Trophoblast cell (in vitro differentiated cells and primary cell): ENCODE results near the gene RHEBL1. TPM values are rescaled to one million over a fixed set of nuclear protein-coding genes. Genes with fewer than 3 reads are reported as not detected.
A peak's percentile ranks its signal among the peaks of the same experiment; 100 is the strongest.

Experiments
- DNase-seq, 2 donors: peaks; one replicate each; pipeline ENCODE4 v3.0.0-alpha.2; 2016
- H2AFZ ChIP-seq: 2 replicates; pipeline ENCODE4 v1.6.1; 2013; ENCODE audit warnings: low read length, moderate library complexity, mild to moderate bottlenecking; ENCODE audit not compliant: insufficient read depth, poor library complexity
- H2AK5ac ChIP-seq: 2 replicates; pipeline ENCODE4 v1.6.1; 2013; ENCODE audit warnings: mild to moderate bottlenecking, low read length
- H2BK120ac ChIP-seq: 2 replicates; pipeline ENCODE4 v1.6.1; 2013; ENCODE audit warnings: low read length, mild to moderate bottlenecking, moderate library complexity; ENCODE audit not compliant: insufficient read depth, poor library complexity
- H2BK12ac ChIP-seq: 2 replicates; pipeline ENCODE4 v1.6.1; 2013; ENCODE audit warnings: mild to moderate bottlenecking, low read length, moderate library complexity
- H2BK5ac ChIP-seq: 2 replicates; pipeline ENCODE4 v1.6.1; 2013; ENCODE audit warnings: low read length, low read depth, moderate library complexity, mild to moderate bottlenecking; ENCODE audit not compliant: poor library complexity
- H3K14ac ChIP-seq: 2 replicates; pipeline ENCODE4 v1.6.1; 2013; ENCODE audit warnings: mild to moderate bottlenecking, low read length
- H3K18ac ChIP-seq: 2 replicates; pipeline ENCODE4 v1.6.1; 2013; ENCODE audit warnings: mild to moderate bottlenecking, low read length
- H3K23ac ChIP-seq: 2 replicates; pipeline ENCODE4 v1.6.1; 2013; ENCODE audit warnings: low read length
- H3K27ac ChIP-seq: 2 replicates; pipeline ENCODE4 v1.5.1; 2013; ENCODE audit warnings: low read depth, mild to moderate bottlenecking, inconsistent platforms, low read length, moderate library complexity
- H3K27me3 ChIP-seq: 2 replicates; pipeline ENCODE4 v1.6.1; 2013; ENCODE audit warnings: inconsistent platforms, mild to moderate bottlenecking, low read length, moderate library complexity; ENCODE audit not compliant: insufficient read depth
- H3K36me3 ChIP-seq, 2 experiments: 1 replicate in 1 of 2; 2 replicates in 1 of 2; pipeline ENCODE4 v1.6.1; 2013; ENCODE audit warnings: low read length in 2 of 2, mild to moderate bottlenecking in 2 of 2, moderate library complexity in 1 of 2; ENCODE audit not compliant: insufficient read depth in 2 of 2, control insufficient read depth in 1 of 2
- H3K4ac ChIP-seq: 2 replicates; pipeline ENCODE4 v1.6.1; 2013; ENCODE audit warnings: low read depth, mild to moderate bottlenecking, low read length, moderate library complexity
- H3K4me1 ChIP-seq, 2 experiments: 1 replicate in 1 of 2; 2 replicates in 1 of 2; pipeline ENCODE4 v1.6.1; 2013; ENCODE audit warnings: low read length in 2 of 2, mild to moderate bottlenecking in 2 of 2, moderate library complexity in 1 of 2; ENCODE audit not compliant: insufficient read depth in 2 of 2, control insufficient read depth in 1 of 2
- H3K4me2 ChIP-seq: 2 replicates; pipeline ENCODE4 v1.6.1; 2013; ENCODE audit warnings: inconsistent platforms, mild to moderate bottlenecking, low read length, moderate library complexity
- H3K4me3 ChIP-seq: 2 replicates; pipeline ENCODE4 v1.5.1; 2013; ENCODE audit warnings: mild to moderate bottlenecking, low read depth, low read length, inconsistent platforms
- H3K79me1 ChIP-seq: one replicate; pipeline ENCODE4 v1.6.1; 2013; ENCODE audit warnings: low read length
- H3K79me2 ChIP-seq: 2 replicates; pipeline ENCODE4 v1.6.1; 2013; ENCODE audit warnings: low read length, mild to moderate bottlenecking; ENCODE audit not compliant: control insufficient read depth, insufficient read depth, poor library complexity
- H3K9ac ChIP-seq: 2 replicates; pipeline ENCODE4 v1.6.1; 2013; ENCODE audit warnings: mild to moderate bottlenecking, low read length
- H3K9me3 ChIP-seq: 2 replicates; pipeline ENCODE4 v1.6.1; 2013; ENCODE audit warnings: low read depth, mild to moderate bottlenecking, control low read depth, inconsistent platforms, low read length; ENCODE audit not compliant: insufficient read depth
- H4K12ac ChIP-seq: 2 replicates; pipeline ENCODE4 v1.6.1; 2013; ENCODE audit warnings: low read depth, mild to moderate bottlenecking, low read length, moderate library complexity
- H4K8ac ChIP-seq: 2 replicates; pipeline ENCODE4 v1.6.1; 2013; ENCODE audit warnings: low read depth, mild to moderate bottlenecking, low read length, moderate library complexity
- H4K91ac ChIP-seq: one replicate; pipeline ENCODE4 v1.6.1; 2013; ENCODE audit warnings: low read depth, mild to moderate bottlenecking, low read length, moderate library complexity
- WGBS: extraction: QIAGEN DNeasy Blood & Tissue Kit; methylation state at CpG from one replicate; pipeline ENCODE4 v1.1.7; 2013; ENCODE audit warnings: missing lambda C conversion rate; ENCODE audit not compliant: insufficient read length, insufficient coverage; ENCODE audit errors: extremely low coverage; 5-methylcytosine and 5-hydroxymethylcytosine counted together
- polyA plus RNA-seq: library from polyadenylated mRNA; stranded (reverse); fragments of 200-250 nt; gene quantifications from 2 replicates; pipeline ENCODE4 v1.2.3, GENCODE V29; 2013

The RHEBL1 gene, protein sequence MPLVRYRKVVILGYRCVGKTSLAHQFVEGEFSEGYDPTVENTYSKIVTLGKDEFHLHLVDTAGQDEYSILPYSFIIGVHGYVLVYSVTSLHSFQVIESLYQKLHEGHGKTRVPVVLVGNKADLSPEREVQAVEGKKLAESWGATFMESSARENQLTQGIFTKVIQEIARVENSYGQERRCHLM
- 0.89 and 1.0 TPM in 2 replicates for polyA plus RNA-seq

DNA sequence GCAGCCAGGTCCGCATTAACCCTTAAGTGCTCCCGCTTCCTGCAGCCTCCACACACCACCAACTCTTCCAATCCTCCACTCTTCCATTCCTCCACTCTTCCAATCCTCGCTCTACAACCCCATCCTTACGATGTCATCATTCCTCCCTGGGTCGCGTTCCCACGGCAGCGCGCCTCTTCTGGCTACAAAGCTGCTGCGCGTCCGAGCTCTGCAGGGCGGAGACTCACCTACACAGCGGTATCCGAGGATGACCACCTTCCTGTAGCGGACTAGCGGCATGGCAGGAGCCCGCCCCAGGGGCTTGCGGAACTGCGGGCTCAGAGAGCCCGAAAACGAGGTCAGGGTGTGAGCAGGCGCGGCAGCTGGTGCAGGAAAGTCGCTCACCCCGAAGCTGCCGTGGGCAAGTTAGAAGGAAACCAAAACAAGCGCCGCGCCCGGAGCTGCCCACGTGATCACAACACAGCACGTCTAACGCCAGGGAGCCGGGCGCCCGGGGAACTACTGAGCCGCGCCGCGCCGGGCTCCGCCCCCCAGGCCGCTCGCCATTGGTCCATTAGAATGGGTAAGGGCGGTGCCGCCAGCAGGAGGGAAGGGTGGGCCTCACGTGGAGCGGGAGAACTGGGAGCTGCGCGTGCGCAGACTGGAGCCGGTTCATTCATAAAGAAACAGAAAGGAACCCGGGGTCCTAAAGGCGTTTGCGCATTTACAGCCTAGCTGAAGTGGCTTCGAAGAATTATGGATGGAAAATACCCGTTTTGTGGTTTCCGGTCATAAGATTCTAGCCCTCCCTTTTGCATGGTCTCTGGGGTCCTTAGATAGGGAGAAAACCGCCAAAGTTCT, at the start of gene RHEBL1:
RHEBL1 (minus strand) TSS at position 473 of the 840 bp plus-strand sequence; CDS start at position 279, 194 bp downstream.
- Histone ChIP-seq H3K4me1 (peaks cover 2 to 7% of the 10 kb centered on the region in 2 experiments), H3K4me3 (peak within 1 kb of the TSS; percentile 79), H3K9ac (no peak within 1 kb of the TSS), H4K91ac (no peak within 1 kb of the TSS), H3K4ac (no peak within 1 kb of the TSS), H2AFZ (peak within 1 kb of the TSS; percentile 93), H3K23ac (no peak within 1 kb of the TSS), H3K79me2 (no peaks in the 10 kb centered on the region), H3K27ac (no peak within 1 kb of the TSS), H3K4me2 (peak within 1 kb of the TSS; percentile 84), H3K27me3 (no peaks in the 10 kb centered on the region), H2BK120ac (no peak within 1 kb of the TSS), H3K18ac (no peak within 1 kb of the TSS), H2AK5ac (no peak within 1 kb of the TSS), H4K12ac (peak within 1 kb of the TSS; percentile 2), H2BK5ac (no peak within 1 kb of the TSS), H3K36me3 (no peaks in the 10 kb centered on the region), H4K8ac (peak within 1 kb of the TSS; percentile 54), H3K14ac (no peak within 1 kb of the TSS), H2BK12ac (no peak within 1 kb of the TSS), H3K79me1 (no peaks in the 10 kb centered on the region), H3K9me3 (no peaks in the 10 kb centered on the region)
- no CpG with 5 or more reads among the region's 60 CpGs for WGBS
- peak; percentile 97 to 99 for DNase-seq

DNA sequence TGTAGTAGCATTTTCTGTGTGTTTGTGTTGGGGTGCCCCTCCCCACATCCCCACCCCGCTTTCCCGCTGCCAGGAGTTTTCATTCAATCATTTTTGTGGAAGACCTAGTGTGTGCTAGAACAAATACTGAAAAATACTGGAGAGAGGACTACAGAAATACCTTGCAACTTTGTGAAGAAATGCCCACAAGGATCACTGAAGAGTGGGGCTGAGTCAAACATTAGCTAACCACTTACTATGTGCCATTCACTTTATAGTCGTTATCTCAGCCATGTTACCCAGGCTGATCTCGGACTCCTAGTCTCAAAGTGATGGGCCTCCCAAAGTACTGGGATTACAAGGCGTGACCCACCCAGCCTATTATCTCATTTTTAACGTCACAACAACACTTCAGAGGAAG, 41.4 kb upstream of the RHEBL1 start:
- H4K8ac ChIP-seq: peak overlapping the region; percentile 59
- no peak overlapping the region for H3K27ac ChIP-seq
- H3K4ac ChIP-seq: no peak overlapping the region
- H3K14ac ChIP-seq: no peak overlapping the region
- no peak overlapping the region for H3K9ac ChIP-seq
- no peaks in the 10 kb centered on the region for H3K27me3 ChIP-seq
- no CpG with 5 or more reads among the region's 6 CpGs for WGBS
- H3K36me3 ChIP-seq: peaks cover 5 to 7% of the 10 kb centered on the region in 2 experiments
- H3K9me3 ChIP-seq: no peaks in the 10 kb centered on the region
- H3K79me2 ChIP-seq: peaks cover 5% of the 10 kb centered on the region
- H3K79me1 ChIP-seq: peaks cover 7% of the 10 kb centered on the region
- no peak overlapping the region for H2BK120ac ChIP-seq
- no peak overlapping the region for H3K4me3 ChIP-seq
- H3K4me1 ChIP-seq: peaks cover 9 to 12% of the 10 kb centered on the region in 2 experiments
- H3K23ac ChIP-seq: no peak overlapping the region
- H3K18ac ChIP-seq: no peak overlapping the region
- H4K91ac ChIP-seq: no peak overlapping the region
- no peak overlapping the region for H4K12ac ChIP-seq
- peak overlapping the region; percentile 64 for H2AFZ ChIP-seq
- H2BK12ac ChIP-seq: no peak overlapping the region
- H3K4me2 ChIP-seq: peak overlapping the region; percentile 71
- H2BK5ac ChIP-seq: no peak overlapping the region
- no peak for DNase-seq
- no peak overlapping the region for H2AK5ac ChIP-seq

DNA sequence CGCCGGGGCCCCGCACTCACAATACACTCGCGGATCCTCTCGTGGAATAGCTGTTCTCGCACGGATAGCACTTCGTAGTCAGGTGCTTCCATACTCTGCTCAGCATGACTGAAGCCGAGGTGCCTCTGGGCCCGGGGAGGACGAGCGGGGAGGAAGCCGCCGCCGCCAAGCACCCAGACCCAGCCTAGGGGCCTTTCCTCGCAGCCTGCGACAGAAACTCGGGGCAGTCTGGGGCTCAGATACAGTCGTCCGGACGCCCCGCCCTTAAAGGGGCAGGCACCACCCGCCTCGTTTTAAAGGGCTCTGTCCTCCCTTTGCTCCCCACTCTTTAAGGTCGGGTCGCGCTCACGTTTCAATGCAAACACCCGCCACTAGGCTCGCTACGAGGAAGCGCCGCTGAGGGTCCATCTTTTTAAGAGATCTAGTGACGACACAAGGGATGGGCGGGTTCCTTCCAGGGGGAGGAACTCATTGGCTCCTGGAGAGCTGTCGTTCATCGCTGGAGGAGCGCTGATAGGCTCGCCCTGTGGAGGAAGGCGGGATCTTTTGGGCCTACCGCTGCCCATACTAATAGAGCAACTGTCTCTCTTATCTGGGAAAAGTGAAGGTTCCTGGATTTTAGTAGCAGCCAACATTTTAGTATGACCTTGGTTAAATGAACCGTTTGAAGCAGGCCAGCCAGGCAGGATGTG, 40.8 kb upstream of the RHEBL1 start, which contains the start of gene LMBR1L:
LMBR1L (minus strand) TSS at position 384 of the 692 bp plus-strand sequence; CDS start at position 92, 292 bp downstream.
- Histone ChIP-seq H4K12ac (peak within 1 kb of the TSS; percentile 87), H4K91ac (peak within 1 kb of the TSS; percentile 97), H2BK12ac (no peak within 1 kb of the TSS), H3K4me2 (peak within 1 kb of the TSS; percentile 74), H3K79me2 (peaks cover 5% of the 10 kb centered on the region), H3K23ac (no peak within 1 kb of the TSS), H2AK5ac (peak within 1 kb of the TSS; percentile 81), H3K18ac (peak within 1 kb of the TSS; percentile 96), H3K9ac (peak within 1 kb of the TSS; percentile 71), H3K9me3 (no peaks in the 10 kb centered on the region), H3K4me3 (peak within 1 kb of the TSS; percentile 88), H4K8ac (peak within 1 kb of the TSS; percentile 67), H2BK120ac (peak within 1 kb of the TSS; percentile 88), H3K14ac (peak within 1 kb of the TSS; percentile 95), H3K27ac (peak within 1 kb of the TSS; percentile 62), H3K4ac (peak within 1 kb of the TSS; percentile 93), H3K27me3 (no peaks in the 10 kb centered on the region), H3K4me1 (peaks cover 12 to 15% of the 10 kb centered on the region in 2 experiments), H2AFZ (peak within 1 kb of the TSS; percentile 64), H2BK5ac (peak within 1 kb of the TSS; percentile 87), H3K79me1 (peaks cover 7% of the 10 kb centered on the region), H3K36me3 (peaks cover 8 to 11% of the 10 kb centered on the region in 2 experiments)
- DNase-seq: peak; percentile 99
- WGBS: no CpG with 5 or more reads among the region's 43 CpGs
